Fibroblast of the aortic adventitia (primary cell): ENCODE data around the gene ARSG. TPM values are rescaled to one million over a fixed set of nuclear protein-coding genes. Genes with fewer than 3 reads are reported as not detected.

Experiments used
- DNase-seq: peaks from one replicate; pipeline ENCODE4 v3.0.0-alpha.2; 2010; ENCODE audit warnings: low read depth
- H3K4me3 ChIP-seq: 2 replicates; pipeline ENCODE4 v1.5.1; 2011; ENCODE audit warnings: low read depth, mild to moderate bottlenecking, control low read depth, low read length, moderate library complexity
- CTCF ChIP-seq: IDR thresholded peaks from 2 replicates; pipeline ENCODE4 v1.5.1; 2011; ENCODE audit warnings: mild to moderate bottlenecking, low read length, control low read depth, inconsistent platforms; ENCODE audit not compliant: insufficient read depth
- total RNA-seq: library from RNA; depleted of rRNA; stranded (reverse); fragments of >200 nt; gene quantifications from 2 replicates; pipeline ENCODE4 v1.2.3, GENCODE V29; 2012; ENCODE audit warnings: low replicate concordance

ARSG gene
- total RNA-seq, 1 donor: 2.7 TPM

GRCh38 chr17:68446626-68447041 lies 155.3 kb downstream of the ARSG start:
- no peak overlapping the region for H3K4me3 ChIP-seq
- no peak for DNase-seq
- no peak for TF ChIP-seq CTCF

- no peak overlapping the region for H3K4me3 ChIP-seq
- no peak for DNase-seq
- TF ChIP-seq CTCF: no peak
These were observed 157.9 kb downstream of the ARSG start for GRCh38 chr17:68449021-68449739.

- no peak for TF ChIP-seq CTCF
- no peak for DNase-seq
- H3K4me3 ChIP-seq: no peak overlapping the region
These were observed 159.1 kb downstream of the ARSG start for GRCh38 chr17:68450391-68450790.

- no peak overlapping the region for H3K4me3 ChIP-seq
- no peak for TF ChIP-seq CTCF
- DNase-seq: no peak
These were observed 159.5 kb downstream of the ARSG start for GRCh38 chr17:68450801-68451200.

- no peak overlapping the region for H3K4me3 ChIP-seq
- TF ChIP-seq CTCF: no peak
- no peak for DNase-seq
These were observed 160.5 kb downstream of the ARSG start for GRCh38 chr17:68451670-68452354.

GRCh38 chr17:68452724-68453290 lies 161.5 kb downstream of the ARSG start:
- no peak for DNase-seq
- H3K4me3 ChIP-seq: no peak overlapping the region
- no peak for TF ChIP-seq CTCF
